GM18499 (cell line): ENCODE results near the gene SULT2A1.
"Not testable (repeated sequence)": the region's sequence is repeated elsewhere in the genome, so short reads cannot be mapped to it uniquely, and the experiment has no call there.

Source experiments
- ATAC-seq: cut with Tn5 transposase; IDR thresholded peaks from one replicate; pipeline ENCODE4 v1.9.1; 2021; ENCODE audit warnings: moderate number of reproducible peaks; ENCODE audit not compliant: insufficient read depth, unreplicated experiment

The SULT2A1 gene, protein sequence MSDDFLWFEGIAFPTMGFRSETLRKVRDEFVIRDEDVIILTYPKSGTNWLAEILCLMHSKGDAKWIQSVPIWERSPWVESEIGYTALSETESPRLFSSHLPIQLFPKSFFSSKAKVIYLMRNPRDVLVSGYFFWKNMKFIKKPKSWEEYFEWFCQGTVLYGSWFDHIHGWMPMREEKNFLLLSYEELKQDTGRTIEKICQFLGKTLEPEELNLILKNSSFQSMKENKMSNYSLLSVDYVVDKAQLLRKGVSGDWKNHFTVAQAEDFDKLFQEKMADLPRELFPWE

DNA sequence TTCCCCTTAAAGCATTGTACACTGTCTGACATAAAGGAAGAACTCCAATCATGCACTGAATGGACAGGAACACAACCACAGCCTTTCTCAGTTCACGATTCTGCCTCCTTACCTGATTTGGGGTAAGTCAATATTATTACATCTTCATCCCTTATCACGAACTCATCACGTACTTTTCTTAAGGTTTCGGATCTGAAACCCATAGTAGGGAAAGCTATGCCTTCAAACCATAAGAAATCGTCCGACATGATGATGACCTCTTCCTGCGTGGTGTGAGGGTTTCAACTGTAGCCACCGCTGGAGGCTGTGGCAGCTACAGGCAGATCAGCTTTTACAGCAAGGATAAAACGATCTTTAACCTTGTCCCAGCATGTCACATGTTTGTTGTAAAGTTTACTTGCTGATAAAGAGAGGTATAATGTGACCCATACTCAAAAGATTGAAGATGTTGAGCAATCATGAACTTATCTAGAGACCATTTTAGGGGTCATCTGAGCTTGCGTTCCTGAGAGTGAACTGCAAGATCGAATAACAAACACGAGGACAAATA lies at the start of gene SULT2A1:
Gene SULT2A1 (minus strand): TSS at position 306 of the 550 bp plus-strand sequence. CDS start 58 bp downstream, at position 248.
- no peak for ATAC-seq

DNA sequence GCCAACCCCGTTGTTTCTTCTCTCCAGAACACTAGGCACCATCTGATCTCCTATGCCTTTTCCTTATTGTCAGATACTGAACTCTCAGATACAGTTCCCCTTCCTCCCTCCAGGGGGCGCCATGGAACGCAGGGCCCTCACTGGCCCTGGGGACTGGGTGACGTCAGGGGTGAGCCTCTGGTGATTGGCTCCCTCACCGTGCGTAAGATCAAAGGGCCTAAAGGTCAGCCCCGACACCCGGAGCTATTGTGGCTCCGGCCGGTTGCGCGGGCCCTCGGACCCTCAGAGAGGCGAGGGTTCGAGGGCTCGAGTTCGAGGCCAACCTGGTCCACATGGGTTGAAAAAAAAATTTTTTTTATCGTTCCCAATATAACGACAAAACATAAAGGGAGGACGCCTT lies 42.5 kb upstream of the SULT2A1 start:
- not testable (repeated sequence) for ATAC-seq

DNA sequence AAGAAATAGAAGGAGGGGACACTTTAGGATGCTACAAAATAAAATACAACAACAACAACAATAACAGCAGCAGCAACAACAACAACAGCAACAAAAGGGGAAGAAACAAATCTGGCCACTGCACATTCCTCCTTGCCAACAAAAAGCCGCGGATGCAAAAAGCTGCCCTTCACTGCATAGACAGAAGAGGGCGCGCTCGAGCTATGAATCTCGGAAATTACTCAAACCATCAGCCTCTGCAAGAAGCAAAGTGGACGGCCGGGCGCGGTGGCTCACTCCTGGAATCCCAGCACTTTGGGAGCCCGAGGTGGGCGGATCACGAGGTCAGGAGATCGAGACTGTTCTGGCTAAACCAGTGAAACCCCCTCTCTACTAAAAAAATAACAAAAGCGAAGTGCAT lies 34.0 kb upstream of the SULT2A1 start:
- ATAC-seq, result not testable (repeated sequence)

DNA sequence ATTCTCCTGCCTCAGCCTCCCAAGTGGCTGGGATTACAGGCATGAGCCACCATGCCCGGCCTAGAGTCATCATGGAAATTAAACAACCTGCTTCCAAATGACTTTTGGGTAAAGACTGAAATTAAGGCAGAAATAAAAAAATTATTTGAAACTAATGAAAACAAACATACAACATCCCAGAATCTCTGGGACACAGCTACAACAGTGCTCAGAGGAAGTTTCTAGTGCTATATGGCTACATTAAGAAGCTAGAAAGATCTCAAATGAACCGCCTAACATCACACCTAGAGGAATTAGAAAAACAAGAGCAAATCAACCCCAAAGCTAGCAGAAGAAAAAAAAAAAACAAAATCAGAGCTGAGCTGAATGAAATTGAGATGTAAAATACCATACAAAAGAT lies 24.1 kb upstream of the SULT2A1 start:
- not testable (repeated sequence) for ATAC-seq

DNA sequence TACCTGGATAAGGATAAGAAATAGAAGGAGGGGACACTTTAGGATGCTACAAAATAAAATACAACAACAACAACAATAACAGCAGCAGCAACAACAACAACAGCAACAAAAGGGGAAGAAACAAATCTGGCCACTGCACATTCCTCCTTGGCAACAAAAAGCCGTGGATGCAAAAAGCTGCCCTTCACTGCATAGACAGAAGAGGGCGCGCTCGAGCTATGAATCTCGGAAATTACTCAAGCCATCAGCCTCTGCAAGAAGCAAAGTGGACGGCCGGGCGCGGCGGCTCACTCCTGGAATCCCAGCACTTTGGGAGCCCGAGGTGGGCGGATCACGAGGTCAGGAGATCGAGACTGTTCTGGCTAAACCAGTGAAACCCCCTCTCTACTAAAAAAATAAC lies 23.2 kb upstream of the SULT2A1 start:
- ATAC-seq, result not testable (repeated sequence)

DNA sequence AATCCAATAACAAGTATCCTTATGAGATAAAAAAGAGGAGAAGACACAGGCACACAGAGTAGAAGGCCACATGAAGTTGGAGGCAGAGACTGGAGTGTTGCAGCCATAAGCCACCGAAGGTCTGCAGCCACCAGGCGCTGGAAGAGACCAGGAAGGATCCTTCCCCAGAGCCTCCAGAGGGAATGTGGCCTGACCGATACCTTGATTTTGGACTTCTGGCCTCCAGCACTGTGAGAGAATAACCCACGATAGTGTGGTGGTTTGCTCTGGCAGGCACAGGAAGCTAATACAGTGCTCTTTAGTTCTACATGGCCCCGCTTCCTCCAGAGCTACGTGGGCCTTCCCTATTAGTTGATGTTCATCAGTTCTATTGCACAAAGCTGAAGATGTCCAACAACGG lies 15.3 kb upstream of the SULT2A1 start:
- no peak for ATAC-seq

DNA sequence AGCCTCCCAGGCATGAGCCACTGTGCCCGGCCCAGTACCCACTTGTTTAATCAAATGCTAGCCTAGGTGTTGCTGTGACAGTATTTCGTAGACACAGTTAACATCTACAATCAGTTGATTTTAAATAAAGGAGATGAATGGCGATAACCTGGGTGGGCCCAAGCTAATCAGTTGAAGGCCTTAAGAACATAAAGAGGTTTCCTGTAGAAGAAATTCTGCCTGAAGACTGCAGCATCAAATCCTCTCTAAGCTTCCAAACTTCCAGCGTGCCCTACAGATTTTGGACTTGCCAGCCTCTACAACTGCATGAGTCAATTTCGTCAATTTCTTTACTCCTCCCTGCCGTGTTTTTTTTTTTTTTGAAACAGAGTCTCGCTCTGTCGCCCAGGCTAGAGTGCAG lies 13.2 kb upstream of the SULT2A1 start:
- no peak for ATAC-seq

DNA sequence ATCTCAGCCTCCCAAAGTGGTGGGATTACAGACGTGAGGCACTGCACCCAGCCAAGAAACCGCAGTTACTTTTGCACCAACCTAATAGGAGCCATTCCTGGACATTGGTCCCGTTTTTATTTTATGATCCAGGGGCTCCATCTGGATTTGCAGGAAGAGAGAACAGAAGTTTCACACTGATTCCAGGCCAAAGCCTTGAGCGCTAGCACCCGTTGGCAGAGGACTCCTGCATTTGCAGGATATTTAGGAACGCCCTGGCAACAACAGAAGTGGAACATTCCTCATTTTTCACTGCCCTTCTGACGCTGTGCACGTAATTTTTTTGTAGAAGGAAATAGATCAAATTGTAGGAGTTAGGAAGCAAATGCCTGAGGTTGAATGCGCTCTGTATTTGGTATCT lies 11.7 kb upstream of the SULT2A1 start:
- ATAC-seq, result no peak

DNA sequence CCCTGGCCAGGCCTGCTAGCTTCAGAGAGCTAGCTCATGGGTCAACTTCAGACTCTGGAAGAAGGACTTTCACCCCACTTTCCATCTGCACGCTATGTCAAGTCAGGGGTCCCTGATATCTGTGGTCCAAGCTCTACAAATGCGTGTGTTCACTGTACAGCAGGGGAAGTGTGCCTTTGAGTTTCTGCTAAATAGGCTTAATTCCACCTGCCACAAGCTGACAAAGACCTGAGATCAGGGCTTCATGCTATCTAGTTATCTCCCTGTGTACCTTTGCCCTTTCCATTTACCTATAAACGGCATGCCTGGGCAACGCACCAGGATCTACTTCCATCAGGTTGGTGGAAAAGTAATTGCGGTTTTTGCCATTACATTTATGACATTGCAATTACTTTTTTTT lies 10.7 kb upstream of the SULT2A1 start:
- no peak for ATAC-seq

DNA sequence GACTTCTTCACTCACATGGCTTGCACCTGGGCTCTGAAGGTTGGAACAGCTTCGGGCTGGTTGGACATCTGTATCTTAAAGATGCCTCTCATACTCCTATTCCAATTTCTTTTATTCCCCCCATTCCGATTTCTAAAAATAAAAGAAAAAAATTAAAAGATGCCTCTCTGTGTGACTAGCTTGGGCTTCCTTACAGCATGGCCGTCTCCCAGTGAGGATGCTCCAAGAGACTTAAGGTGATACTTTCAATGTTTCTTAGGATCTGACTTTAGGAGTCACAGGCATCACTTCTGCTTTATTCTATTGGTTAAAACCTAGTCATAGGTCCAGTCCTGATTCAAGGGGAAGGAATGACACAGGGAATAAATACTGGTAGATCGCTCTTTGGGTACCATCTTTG lies 9.9 kb upstream of the SULT2A1 start:
- ATAC-seq, result no peak

DNA sequence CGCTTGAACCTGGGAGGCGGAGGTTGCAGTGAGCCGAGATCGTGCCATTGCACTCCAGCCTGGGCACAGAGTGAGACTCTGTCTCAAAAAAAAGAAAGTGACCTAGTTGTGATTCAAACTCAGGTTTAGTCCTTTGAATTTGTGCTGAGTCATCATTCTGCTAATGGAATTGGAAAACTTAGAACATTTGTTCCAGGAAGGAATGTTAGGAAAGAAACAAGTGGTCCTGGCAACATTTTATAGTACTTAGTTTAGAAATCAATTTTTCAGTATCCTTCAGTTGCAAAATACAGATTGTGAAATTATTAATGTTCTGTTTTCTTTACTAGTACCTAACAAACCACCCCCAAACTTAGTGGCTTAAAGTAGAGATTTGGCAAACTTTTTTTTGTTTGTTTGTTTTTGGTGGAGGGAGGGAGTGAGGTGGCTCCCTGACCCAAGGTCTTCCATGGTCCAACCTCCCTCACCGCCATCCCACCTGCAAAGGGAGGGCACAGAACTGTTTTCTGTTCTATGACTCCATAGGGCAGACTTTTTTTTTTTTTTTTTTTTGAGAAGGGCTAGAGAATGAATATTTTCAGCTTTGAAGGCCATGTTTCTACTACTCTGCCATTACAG lies 9.2 kb upstream of the SULT2A1 start:
- no peak for ATAC-seq

DNA sequence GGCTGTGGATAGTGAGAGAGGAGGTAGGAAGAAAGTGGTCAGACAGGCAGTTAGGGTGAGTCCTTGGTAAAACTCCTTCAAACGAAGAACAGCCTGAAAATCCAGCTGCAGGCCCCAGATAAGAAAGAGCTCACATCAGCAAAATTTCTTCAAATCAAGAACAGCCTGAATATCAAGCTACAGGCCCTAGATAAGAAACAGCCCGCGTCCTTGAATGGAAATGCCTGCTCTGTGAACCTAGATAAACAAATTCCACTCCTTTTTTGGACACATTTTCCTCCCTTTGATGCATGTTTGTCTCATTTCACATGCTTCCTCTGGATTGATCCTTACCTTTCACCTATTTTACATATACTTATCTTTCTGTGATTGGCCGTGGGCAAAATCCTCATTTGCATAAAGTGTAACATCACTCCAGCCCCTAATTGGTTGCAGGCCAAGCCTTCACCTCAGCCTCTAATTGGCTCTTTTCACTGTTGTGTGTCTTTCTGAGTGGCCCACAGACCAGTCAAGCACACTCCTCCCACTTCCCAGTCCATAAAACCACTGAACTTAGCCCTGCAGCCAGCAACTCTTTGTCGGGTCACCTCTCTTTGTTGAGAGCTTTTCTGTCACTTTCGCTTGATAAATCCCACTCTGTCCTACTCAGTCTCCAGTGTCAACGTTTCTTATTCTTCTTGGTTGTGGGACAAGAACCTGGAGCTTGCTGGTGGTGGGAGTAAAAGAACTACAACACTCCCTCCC lies 6.0 kb upstream of the SULT2A1 start:
- no peak for ATAC-seq

DNA sequence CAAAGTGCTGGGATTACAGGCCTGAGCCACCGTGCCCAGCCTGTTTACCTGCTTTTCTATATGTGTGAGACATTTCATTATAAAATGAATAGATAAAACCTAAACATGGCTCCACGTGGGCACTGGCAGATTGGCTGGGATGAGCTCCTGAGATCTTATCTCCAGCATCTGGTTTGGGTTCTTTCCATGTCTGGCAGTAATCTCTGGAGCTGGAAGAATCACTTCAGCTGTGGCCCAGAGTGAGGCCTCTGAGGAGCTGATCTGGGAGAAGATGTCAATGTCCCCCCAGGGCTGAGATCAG lies 5.5 kb upstream of the SULT2A1 start:
- ATAC-seq, result no peak

DNA sequence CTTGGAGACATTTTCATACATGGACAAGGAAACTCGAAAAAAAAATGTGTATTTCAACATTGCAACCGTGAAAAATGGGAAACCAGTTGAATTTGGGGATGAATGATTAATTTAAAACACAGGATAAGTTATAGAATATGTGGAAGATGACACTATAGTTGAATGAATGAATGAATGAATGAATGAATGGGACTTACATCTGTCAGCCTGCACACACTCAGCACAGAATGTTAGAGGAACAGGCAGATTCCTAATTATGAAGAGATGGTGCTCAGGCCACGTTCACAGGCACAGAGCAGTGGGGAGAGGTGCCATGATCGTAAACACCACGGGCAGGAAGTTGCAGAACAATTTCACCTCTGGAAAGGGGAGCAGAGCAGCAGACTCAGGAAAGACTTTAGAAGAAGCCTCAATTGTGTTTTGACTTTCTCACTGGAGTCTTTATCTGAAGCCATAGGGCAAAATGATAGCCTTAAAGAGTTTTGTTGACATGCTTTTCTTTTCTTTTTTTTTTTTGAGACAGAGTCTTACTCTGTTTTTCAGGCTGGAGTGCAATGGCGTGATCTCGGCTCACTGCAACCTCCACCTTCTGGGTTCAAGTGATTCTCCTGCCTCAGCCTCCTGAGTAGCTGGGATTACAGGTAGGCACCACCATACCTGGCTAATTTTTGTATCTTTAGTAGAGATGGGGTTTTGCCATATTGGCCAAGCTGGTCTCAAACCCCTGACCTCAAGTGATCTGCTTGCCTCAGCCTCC lies 4.9 kb upstream of the SULT2A1 start:
- no peak for ATAC-seq

DNA sequence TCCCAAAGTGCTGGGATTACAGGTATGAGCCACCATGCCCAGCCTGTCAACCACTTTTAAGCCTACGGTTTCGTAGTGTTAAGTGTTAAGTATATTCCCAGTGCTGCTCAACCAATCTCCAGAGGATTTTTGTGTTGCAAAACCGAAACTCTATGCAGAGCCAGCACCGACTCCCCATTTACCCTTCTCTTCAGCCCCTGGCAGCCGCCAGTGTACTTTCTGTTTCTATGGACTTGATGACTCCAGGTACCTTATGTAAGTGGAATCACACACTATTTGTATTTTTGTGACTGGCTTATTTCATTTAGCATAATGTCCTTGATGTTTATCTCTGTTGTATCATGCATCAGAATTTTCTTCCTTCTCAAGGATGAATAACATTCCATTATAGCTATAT lies 1.1 kb downstream of the SULT2A1 start:
- no peak for ATAC-seq

DNA sequence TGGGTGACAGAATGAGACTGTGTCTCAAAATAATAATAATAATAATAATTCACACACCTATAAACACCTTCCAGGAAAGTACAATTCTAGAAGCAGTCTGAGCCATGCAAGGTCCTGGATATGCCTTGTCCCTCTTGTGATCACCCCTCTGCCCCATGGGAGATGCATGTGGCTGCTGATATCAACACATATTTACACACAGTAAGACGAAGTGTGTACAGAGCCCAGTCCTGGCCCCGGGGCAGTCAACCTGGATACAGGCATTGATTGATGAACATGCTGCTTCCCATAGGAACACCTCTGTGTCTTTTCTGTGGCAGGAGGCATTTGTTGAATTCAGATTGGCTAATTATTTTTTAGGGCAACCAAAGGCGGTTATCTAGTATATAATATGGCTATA lies 3.2 kb downstream of the SULT2A1 start:
- ATAC-seq, result no peak

DNA sequence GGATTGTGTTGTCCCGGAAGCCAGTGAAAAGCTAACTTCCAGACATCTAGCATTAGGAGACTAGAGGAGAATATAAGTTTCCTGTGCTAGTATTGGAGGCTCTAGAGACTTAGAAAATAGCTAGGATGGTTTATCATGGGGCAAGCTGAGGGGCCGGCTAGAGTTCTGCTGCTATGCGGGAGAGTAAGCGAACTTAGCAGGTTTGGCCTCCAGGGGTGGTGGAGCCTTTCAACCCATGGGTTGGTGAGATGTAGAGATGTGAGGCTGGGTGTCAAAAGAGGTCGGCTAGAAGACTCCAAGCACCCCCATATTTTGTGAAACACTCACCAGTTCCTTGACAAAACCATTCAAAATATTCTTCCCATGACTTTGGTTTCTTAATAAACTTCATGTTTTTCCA lies 4.4 kb downstream of the SULT2A1 start:
- ATAC-seq, result no peak

DNA sequence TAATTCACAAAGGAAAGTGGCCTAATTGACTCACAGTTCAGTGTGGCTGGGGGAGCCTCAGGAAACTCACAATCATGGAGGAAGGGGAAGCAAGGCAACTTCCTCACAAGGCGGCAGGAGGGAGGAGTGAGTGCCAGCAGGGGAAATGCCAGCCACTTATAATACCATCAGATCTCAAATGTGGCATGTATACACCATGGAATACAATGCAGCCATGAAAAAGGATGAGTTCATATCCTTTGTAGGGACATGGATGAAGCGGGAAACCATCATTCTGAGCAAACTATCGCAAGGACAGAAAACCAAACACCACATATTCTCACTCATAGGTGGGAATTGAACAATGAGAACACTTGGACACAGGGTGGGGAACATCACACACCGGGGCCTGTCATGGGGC lies 6.7 kb downstream of the SULT2A1 start:
- not testable (repeated sequence) for ATAC-seq

DNA sequence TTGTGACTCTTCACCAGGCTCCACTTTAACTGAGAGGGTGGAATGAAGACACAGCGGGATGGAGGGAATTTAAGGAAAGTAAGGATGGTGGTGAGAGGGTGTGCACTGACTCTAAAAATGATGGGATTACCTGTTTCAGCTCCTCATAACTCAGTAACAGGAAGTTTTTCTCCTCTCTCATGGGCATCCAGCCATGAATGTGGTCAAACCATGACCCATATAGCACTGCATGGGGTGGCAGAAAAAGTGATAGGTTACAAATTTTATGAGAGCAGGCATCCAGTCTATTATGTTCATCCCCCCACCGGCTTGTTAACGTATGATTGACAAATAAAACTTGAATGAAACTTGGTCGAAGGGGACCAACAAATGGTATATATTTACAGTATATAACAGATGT lies 7.2 kb downstream of the SULT2A1 start:
- no peak for ATAC-seq

DNA sequence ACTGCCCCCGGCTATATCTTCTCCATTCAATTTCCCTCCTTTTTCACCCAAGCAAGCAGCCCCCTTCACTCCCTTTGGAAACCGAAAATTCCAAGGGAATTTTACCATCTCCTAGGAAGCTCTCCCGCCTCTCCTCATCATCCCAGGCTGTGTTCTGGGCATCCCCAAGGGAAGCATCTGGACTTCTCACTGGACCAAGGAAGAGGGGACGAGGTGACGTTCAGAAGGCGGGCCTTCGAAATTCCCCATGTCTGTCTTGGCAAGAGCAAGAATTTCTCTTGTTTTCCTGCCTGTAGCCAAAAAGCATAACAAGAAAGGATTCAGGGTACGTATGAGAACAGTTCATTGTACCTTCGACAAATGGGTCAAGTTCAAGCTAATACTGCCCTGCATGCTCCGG lies 20.9 kb downstream of the SULT2A1 start:
- no peak for ATAC-seq

DNA sequence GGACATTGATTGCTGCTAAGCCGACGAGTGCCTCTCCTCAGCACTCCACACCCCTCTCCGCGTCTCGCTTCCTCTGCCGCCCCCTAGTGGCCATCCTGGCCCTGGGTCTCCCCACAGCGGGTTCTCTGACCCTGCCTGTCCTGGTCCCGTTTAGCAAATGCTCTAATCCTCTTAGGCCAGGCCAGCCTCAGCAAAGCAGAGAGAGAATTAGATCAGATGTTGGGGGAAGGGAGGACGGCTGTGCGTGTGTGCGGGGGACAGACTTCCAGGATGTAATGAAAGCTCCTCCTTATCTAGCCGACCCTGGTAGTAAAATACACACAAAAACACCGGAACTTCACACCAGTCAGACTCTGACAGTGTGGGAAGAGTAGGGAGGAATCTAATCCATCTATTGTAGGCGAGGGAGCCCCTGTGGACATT lies 22.6 kb downstream of the SULT2A1 start:
- no peak for ATAC-seq
